HG03066 (cell line): ENCODE measurements around the gene CACNB2.

ENCODE experiments used
- ATAC-seq: cut with Tn5 transposase; IDR thresholded peaks from one replicate; pipeline ENCODE4 v1.9.1; 2021; ENCODE audit warnings: low read depth; ENCODE audit not compliant: unreplicated experiment

The CACNB2 gene

DNA sequence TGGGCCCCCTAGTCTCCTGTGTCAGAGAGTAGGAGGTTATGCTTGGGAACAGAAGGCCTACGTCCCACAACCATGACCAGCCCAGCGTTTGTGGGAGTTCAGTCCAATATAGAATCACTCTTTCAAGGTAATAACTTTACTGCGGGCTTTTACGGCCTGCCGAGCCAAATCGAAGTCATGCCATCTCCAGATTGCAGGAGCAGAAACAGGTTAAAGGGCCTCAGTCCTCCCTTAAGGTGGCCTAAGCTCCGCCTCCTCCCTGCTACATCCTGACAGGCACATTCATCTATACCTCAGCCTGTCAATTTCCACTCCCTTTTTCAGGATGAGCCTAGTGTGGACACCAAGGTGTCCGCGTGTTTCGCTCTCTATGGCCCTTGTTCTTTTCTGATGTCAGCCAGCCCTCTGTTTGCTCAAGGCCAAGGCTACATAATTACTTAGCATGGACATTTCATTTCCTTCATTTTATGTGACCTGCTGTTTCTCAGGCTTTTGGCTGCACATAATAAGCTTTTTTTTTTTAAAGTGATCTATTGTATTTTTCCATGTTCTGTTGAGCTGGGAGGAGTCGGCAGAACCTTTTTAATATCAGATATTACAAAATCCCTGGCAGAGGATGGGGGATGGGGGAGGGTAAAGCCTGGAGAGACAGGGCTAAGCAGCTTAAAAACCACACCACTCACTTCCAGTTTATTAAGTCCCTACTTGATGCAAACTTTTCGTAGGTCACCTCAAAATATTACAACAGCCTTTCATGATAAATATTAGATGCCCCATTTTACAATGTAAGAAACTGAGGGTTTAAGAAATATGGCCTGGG lies 84.6 kb downstream of the CACNB2 start:
- no peak for ATAC-seq

DNA sequence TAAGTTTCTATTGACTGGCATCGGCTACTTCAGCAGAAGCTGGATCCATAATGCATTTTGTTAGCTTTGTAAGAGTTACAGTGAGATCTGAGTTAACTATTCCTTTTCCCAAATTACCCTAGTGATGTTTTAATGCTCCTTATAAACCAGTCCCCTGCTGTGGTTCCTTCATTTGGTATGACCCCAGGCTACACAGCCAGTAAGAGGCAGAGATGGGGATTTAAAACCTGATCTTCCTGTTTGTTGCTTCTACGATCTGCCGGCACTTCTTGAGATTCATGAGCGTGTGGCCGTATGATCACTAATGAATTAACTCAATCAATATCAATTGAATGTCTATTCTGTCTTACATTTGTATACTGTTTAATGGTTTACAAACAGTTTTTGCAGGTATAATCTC lies 86.1 kb downstream of the CACNB2 start:
- ATAC-seq: no peak

DNA sequence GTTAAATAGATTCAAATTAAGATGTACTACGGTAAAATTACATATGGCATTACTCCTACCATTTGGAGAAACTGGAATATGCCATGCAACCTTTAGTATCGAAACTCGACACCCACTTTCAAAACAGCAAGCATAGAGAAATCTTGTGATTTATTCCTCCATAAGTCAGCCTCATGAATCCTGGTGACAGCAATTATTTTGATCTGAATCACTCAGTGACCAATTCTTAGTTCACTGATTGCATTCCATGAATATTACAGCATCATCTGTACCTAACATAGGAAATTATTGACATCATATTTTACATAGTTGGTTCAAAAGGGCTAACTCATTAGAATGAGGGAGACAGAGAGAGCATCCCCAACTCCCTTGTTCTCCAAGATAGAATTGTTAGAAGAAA lies 89.6 kb downstream of the CACNB2 start:
- ATAC-seq: no peak

DNA sequence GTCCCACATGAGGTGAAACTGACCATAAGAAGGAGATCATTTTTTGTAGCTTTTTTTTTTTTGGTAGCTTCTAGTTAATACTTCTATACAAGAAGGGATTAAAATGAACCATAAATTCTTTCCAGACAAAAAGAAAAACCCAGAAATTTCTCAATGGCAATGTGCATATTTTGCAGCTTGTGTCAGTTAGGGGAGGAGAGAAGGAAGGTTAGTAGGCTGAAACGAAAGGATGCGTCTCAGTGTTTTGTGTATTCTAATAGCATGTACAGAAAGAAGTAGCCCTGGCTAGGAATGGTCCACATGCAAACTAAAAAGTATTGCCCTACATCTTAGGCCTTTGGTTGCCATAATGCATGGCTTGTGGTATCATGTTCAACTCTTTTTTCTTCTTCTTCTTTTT lies 90.6 kb downstream of the CACNB2 start:
- ATAC-seq: no peak

DNA sequence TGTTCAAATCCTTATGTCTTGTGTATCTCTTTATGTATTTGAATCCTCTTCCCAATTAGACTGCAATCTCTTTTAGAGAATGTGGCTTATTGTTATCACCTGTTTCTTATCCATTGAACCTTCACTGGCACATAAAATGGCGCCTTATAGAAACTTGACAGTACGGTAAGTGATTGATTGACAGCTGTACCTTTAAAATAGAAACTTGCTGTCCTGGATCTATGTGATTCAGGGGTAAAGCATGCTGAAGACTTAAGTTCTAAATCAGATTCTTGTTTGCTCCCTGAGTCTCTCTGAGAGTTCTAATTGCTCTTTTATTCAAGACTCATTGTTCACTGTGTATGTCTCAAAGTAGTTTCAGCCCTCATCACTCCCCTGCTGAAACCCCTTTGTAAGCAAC lies 91.3 kb downstream of the CACNB2 start:
- ATAC-seq: no peak

DNA sequence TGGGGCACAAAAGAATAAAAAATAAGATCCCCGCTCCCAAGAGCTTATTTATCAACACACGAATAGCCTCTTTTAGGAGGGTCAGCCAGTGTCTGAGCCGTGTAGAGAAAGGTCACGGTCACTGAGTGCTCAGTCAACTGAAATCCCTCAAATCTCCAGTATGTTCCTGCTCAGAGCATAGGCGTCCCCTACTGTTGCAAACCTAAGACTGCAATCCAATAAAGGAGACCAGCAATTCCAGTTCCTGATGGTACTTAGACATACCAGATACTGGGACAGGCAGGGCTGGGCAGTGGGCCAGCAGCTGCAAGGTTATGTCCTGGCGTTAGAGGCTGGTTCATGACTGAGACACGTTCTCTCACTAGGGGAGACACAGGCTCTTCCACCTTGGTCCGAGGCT lies 93.6 kb downstream of the CACNB2 start:
- no peak for ATAC-seq

DNA sequence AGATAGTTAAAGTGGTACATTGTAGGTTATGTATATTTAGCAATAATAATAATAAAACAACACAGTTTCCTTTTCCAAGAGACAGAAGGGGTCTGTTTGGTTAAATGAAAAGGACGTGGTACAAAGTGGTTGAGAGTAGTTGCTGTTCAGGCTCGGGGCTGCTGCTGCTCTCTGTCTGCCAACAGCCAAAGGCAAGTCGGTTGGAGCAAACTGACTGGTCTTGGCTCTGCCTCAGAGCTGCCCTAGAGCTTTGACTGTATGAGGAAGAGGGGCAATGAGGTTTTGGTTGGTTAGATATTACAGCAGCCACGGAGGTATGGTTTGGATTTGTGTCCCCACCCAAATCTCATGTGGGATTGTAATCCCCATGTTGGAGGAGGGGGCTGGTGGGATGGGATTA lies 95.3 kb downstream of the CACNB2 start:
- ATAC-seq: no peak

DNA sequence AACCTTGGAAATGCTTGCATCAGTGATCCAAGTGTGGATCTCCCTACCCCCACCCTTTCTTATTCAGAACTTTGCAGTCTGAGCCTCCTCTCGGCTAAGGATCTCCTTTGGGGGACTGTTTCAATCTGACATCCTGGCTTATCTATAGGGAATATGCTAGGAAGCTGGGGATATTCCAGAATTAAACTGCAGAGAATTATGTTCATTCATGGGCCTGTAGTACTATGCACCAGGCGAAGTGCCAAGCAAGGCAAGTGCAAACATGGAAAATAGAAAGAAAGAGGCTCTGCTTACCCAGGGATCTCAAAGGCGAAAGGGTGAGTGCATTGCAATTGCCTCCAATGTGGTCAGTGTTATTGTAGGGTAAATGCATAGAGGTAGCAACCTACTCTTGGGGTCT lies 96.5 kb downstream of the CACNB2 start:
- ATAC-seq: no peak

DNA sequence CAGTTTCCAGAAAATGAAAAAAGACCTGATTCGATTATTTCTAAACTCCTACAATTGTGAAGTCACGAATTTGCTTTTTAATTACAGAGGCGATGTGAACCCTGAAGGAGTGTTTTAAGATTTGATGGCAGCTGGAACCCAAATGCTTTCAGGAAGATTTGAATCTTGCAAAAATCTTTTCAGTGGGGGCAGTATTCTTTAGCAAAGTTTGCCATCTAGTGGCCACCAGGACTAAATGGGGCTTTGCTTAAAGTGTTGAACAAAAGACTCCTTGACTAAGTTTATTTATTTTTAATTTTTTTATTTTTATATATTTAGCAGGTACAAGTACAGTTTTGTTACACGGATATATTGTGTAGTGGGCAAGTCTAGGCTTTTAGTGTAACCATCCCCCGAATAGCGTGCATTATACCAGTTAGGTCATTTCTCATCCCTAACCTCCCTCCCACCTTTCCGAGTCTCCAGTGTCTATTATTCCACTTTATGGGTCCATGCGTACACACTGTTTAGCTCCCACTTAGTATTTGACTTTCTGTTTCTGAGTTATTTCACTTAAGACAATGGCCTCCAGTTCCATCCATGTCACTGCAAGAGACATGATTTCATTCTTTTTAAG lies 98.8 kb downstream of the CACNB2 start:
- no peak for ATAC-seq

DNA sequence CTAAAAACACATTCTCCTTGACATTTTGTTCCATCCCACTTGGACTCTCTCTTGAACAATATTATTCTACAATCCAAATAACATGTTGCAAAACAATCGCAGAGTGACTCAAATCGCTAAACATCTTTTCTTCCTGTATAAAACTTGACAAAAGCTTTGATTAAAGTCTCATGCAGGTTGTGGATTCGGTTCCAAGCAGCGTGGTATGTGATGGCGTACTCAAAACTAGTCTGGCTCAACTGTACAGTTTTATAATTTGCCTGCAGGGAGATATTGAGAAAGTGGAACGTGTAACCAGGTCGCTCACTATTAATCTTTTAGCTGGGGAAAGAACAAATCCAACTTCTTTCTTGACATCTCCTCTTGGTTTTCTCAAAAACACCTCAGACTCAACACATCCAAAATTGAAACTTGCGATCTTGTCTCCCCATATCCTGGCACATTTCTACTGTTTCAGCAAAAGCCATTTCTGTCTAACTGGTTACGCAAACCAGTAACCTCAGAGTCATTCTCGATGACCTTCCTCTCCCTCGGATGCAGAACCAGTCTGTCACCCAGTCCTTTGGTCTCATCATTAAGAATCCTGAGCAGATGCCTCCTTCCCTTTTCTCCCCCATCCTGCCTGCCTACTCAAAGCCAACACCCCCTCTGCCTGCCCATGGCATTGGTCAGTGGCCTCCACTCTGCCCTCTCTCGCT lies 100.1 kb downstream of the CACNB2 start:
- no peak for ATAC-seq

DNA sequence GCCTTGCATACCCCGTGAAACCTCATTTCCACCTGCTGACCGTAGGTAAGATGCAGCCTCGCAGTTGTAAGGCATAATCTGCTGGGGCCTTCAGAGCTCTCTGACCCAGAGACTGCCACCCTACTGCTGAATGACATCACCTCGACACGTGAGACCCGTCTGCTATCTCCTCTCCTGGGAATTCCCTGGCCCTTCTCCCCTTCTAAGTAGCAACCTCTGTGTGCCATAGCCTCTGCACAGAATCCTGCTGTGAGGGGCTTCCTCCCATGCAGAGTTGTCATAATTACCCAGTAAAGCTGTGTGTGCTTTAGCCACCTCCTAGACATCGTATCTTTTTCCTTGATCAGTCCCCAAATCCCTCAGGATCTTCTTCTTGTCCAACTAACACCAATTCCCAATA lies 106.7 kb downstream of the CACNB2 start:
- no peak for ATAC-seq

DNA sequence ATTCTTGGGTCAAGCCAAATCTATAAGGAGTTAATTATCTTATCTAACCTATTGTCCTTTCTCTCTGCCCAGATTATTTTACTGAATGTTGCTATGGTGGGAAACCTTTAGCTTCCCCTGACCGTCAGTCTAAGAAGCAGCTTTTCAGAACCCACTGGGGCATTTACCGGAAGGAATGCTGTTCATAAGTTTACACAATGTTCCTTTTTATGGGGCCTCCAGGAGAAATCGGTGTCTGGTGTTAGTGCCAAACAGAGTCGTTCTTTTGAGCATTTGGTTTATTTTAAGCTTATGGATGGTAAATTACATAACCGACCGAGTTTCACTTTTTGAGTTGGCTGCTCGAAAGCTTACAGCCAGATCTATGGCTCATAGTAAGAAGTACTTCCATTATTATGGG lies 111.9 kb downstream of the CACNB2 start:
- ATAC-seq: no peak

DNA sequence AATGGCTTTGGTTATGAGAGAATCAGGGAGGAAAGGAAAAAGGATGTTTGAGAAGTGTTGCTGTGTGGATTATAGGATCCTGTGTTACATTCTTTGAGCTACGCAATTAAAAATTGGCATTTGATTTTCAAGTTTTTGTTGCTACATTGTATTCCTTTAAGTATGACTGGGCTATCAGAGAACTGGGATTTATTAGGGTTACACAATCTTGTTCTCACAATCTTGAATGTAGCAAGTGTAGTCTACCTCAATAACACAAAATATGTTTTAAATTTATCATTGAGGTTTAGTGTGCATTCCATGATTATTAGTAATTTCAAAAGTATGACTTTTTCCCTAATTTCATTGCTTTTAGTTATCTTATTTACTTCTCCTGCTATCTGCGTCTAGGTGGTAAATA lies 113.9 kb downstream of the CACNB2 start:
- no peak for ATAC-seq

DNA sequence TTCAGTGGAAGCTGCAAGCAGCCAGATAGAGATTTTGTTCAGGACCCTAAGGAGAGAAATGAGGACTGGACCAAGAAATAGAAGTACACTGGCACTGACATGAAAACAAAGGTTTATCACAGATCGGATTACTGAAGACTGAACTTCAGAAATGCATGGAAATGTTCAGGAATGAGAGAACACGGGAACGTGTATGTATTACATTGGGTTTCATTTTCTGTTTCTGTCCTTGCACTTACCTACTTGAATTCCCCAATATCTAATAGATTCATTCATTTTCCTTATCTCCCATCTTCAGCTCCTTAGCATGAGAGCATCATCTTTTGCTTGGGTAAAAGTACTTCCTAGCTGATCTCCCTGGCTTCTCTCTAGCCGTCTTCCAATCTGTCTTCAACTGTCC lies 114.5 kb downstream of the CACNB2 start:
- ATAC-seq: no peak

DNA sequence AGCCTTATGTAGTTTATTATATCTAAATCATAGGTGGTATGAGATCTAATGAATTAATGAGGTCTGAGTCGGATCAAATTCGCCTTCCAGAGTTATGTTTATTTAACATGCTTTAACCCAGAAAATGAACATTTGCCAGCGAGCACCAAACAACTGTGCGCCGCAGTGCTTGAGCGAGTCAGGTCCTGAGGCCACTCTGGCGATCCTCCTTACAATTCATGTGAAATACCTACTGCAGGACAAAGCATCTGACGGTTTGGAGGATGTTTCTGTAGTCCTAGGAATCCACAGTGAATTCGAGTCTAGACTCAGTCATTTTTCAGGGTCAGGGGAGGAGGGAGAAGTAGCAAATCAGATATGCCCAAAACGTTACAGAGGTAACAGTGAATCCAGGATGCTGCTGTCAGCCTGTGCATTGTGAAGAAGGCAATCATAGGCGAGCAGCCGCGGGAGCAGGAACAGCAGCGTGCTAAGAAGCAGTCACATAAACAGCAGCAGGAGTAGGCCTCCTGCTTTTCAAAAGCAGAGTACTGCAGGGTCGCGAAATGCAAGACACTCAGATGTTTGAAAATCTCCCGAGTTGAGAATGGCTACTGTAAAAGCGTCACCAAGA lies 120.2 kb downstream of the CACNB2 start:
- no peak for ATAC-seq

DNA sequence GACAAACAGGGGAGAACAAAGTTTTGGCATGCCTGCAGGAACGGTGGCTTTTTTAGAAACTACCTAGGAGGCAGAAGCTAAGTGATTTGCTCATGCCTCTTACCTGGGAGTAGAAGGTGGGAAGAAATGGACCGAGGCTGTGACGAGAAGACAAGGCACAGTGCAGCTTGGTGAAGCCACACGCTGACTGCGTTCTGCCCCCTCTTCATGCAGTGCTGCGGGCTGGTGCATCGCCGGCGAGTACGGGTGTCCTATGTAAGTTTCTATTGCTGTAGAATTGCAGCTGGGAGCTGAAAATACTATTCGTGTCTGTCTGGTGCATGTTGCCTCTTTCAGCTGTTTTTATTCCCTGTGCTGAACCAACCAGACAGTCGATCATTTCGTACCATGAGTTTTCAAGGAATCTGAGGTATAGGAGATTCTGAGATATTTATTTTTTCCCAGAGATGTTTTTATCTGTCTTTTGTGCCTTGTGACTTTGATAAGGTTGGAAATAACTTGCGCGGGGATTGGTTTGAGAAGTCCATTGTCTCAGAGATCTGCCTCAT lies 120.9 kb downstream of the CACNB2 start:
- ATAC-seq: no peak

DNA sequence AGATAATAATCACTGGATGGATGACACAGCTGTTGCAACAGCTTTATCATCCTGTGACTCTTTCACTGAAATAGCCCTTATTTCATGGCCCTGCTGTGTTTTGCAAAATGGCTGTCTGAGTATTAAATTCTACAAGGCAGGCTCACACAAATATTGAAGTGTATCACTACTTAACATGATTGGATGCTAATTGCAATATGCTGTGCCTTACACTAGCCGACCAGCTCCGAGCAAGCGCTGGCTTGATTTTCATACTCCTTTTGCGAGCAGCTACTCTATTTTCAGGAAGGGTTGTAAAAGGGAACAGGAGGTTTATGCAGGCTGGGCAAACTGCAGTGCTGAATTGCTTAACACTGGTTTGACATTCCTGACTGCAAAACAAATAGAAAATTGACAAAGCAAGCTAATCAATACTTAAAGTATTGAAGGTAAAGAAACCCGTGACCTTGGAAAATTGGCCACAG lies 121.6 kb downstream of the CACNB2 start:
- no peak for ATAC-seq

DNA sequence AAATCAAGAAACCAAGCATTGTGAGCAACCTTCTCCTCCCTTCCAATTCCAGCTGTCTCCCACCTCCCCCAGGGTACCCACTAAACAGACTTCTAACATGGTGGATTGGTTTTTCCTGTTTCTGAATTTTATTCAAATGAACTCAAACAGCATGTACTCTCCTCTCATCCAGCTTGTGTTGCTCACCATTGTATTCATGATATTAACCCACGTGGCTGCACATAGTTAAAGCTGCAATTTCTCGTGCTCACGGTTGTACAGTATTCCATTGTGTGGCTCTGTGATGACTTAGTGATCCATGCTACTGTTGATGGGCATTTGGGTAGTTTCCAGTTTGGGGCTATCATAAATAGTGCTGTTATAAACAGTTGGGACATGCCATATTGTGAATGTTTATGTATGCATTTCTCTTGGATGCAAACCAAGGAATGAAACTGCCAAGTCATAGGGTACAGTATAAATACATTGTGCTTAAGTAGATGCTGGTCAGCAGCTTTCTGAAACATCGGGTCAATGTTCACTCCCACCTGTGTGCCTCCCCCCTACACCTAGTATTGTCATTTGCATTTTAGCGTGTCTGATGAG lies 124.3 kb downstream of the CACNB2 start:
- ATAC-seq: no peak

DNA sequence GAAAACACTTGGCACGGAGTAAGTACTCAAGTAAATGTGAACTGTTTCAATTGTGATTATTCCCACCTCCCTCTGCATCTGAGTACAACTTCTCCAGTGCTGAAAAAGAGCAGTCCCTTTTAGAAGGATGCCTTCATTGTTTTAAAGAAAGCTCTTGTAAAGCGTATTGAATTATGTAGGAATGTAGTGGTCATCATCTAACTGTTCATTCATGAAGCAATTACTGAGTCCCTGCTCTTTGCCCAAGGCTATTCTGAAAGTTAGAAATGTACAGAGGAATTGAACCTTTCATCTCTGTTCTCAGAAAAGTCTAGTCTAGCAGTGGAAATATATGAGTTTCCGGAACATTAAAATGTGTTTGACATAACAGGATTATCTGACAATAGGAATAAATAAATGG lies 127.8 kb downstream of the CACNB2 start:
- ATAC-seq: no peak

DNA sequence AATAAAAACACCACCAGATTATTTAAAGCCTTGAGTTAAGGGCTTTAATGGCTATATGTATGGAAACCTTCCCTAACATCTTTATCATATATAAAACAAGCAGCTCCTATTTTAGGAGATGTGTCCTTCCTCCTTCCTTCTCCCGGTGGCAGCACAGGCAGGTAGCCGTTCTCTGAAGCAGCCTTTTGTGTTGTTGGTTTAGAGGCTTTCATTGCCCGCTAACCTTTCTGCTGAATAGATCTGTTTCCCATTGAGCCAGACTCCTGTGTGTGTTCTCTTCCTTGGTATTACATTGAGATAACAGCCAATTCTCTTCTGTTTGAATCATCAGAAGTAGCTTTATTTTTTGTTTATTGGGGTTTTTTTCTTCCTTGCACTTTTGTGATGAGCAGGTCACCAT lies 131.3 kb downstream of the CACNB2 start:
- no peak for ATAC-seq

DNA sequence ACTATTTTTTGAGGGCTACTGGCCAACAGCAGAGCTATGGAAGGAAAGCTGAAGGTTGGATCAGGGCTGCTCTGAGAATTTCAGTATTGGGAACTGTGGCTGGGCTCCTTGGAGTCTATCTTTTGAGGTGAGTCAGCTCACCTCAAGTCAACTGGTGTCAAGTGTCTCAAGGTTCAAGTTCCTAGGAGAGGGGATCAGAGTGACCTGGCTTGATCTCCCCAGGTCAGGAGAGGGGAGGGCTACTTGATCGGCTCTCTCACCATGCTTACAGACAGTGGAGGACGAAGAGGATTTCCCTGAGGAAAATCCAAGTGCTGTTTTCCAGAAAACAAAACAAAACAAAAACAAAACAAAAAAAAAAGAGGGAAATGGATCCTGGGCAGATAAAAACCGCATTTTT lies 132.8 kb downstream of the CACNB2 start:
- ATAC-seq: no peak
